HG02870 (cell line): ENCODE results near the gene POLDIP2.
A peak's percentile ranks its signal among the peaks of the same experiment; 100 is the strongest.

ENCODE experiments used
- ATAC-seq: cut with Tn5 transposase; IDR thresholded peaks from one replicate; pipeline ENCODE4 v1.9.1; 2021; ENCODE audit warnings: mild to moderate bottlenecking, moderate library complexity; ENCODE audit not compliant: unreplicated experiment

Gene POLDIP2

DNA sequence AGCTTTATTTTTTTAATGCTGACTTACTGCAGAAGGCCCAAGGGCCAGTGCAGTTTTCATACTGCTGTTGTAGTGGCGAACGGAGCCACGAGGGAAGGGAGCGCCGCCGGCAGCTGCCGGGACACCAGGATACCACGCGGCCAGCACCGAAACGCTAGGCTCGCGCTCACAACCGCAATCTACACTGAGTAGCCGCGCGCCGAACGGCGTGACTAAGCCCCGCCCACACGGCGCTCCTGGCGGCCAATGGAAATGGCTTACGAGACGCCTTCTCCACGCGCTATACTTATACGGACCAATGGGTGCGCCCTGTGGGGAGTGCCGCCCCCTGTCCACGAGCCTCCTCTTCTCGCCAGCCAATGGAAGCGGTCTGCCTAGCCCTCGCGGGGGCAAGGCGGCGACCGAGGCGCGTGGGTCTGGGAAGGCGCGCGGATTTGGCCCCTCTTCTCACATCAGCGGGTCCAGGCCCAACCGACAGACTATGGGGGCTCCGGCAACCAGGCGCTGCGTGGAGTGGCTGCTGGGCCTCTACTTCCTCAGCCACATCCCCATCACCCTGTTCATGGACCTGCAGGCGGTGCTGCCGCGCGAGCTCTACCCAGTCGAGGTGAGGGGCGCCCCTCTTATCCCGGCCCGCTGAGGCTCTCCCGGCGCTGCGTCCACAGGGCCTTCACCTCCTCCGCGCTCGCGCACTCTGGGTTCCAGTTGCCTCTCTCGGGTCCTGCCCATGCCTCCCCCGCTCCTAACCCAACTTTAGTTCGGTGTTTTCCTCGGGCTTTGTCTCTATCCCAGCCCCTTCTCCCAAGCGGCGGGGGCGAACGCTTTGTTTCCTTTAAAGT, 38.3 kb downstream of the POLDIP2 start, which contains the start of gene TMEM97:
TSS of gene TMEM97 (plus strand) at position 442 of the 839 bp plus-strand sequence. CDS start at position 482, 40 bp downstream.
- peak; percentile 95 for ATAC-seq

DNA sequence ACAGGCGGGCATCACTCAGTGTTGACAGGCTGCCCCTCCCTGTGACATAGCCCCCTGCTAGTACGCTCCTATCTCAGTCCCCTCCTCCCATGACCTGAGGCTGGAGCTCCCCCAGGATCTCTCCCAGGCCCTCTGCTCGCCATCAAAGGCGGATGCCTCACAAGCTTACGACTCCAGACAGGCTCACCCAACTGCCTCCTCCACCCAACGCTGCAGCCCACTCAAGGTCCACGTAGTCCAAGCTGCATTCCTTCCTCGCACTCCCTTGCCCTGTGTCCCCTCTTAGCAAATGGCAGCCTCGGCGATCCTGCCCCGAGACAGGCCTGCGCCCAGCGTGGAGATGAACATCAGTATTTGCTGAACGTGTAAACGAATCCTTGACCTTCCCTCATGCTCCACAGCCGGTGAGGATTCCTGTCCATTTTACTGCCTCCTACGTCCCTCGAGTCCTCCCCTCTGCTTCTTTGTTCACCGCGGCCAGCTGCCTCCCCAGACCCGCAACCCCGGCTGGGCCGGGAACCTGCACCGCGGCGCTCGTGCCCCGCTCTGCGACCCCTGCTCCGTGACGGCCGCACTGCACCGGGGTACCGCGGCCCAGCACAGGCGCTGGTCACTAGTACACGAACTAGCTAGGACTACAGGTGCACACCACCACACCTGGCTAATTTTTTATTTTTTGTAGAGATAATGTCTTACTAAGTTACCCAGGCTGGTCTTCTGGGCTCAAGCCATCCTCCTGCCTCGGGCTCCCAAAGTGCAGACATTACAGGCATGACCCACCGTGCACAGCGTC, 39.2 kb downstream of the POLDIP2 start:
- ATAC-seq = no peak

DNA sequence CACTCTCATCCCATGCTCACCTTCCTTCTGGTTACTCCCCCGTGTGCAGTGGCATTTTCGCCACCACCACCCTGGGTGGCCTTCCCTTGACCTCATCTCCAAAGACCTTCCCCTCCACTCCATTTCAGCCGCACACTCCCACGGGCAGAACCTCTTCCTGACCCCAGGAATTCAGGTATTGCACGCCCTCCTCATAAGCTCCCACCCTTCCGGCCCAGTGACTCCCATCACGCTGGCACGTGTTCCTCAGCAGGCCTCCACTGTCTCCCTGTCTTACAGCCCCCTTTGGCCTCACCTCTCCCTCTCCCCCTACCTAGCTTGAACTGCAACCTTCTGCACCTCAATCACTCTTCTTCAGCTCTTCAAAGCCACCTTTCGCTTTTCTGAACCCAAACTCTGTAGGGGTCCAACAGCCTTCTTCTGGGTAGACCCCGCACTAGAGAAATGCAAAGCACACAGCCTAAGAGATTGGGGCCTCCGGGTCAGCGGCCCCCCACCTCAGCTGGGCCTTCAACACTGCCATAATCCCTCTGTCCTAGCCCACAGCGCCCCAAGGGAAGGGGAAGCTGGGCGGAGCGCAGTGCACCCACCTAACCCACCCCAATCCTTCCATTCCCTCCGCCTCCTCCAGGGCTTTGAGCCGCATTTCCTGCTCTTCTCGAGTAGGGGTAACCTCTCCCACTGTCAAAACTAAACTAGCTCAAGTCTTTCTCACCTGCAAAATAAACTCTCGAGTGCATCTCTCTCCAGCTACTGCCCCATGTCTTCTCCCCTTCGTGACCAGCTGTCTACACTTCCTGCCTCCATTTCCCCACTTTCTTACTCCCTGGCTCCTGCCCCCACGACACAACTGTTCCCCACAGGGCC, 40.0 kb downstream of the POLDIP2 start:
- no peak for ATAC-seq

DNA sequence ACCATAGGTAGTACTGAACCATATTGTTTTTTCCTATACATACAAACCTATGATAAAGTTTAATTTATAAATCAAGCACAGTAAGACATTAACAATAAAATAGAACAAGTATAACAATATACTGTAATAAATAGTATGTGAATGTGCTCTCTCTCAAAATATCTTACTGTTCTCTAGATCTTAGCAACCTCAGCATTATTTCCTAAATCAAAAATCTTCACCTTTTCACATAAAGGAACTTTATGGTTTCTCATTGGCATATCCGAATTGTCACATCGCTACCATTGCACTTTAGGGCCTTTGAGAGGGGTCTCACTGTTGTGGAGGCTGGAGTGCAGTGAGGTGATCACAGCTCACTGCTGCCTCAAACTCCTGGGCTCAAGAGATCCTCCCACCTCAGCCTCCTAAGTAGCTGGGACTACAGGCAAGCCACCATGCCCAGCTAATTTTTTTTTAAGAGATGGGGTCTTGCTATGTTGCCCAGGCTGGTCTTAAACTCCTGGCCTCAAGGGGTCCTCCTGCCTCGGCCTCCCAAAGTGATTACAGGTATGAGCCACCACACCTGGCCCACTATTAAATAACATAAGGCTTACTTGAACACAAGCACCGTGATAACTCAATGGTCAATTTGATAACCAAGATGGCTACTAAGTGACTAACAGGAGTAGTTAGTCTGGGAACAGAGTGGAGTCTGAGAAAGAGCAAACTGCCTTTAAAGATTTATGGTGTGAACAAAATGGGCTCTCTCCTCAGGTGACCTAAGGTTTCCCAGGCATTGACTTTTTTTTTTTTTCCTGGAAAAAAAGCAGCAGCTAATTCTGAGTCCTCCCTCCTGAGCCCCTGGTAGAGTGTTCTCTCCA, 41.3 kb downstream of the POLDIP2 start:
- ATAC-seq = no peak

DNA sequence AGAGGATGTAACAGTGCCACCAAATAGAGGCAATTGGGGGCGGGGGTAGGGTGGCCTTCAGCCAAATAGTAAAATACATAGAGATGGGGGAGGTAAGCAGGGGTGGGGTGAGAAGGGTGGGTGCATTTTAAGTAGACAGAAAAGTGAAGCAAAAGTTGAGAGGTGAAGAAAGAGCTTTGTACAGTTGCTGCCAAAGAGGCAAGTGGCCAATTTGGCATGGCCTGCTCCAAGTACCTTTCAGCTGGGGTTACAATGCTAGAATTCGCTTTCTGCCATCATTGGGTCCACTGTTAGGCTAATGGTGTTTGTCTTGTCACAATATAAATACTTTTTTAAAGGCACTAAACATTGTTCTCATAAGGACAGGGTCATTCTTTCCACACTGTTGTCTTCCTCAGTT, 43.5 kb downstream of the POLDIP2 start:
- ATAC-seq = no peak

DNA sequence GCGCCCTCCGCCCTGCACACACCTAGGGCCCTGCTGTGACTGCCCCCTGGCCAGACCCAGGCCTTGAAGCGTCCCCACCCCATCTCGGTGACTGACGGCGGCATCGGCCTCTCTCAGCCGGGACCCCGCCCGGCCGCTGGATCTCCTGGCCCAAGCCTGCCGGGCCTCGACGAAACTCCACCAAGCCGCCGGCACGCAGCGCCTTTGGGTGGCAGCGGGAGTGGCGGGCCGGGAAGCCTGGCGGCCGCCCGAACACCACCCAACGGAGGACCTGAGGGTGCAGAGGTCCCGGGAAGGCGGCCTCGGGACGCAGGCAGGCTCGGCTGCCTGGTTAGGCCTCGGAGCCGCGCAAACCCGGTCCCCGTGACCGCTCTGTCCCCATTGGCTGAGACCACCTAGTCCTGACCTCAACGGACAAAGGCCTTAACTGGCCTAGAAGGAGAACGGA, 50.3 kb downstream of the POLDIP2 start:
- ATAC-seq = no peak

DNA sequence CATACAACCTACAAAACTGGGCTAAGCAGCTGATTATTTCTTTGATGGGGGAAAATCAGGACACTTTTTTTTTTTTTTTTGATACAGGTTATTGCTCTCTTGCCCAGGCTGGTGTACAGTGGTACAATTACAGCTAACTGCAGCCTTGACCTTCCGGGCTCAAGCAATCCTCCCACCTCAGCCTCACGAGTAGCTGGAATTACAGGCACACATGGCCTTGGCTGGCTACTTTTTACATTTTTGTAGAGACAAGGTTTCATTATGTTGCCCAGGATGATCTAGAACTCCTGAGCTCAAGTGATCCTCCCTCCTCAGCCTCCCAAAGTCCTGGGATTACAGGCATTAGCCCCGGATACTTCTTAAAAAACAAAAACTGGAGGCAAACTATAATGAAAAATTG, 58.9 kb downstream of the POLDIP2 start:
- no peak for ATAC-seq
